H1 (cell line): ENCODE data around the gene RFPL3.

Experiments
- CBX5 ChIP-seq: fragments of 300-800, 300-1000 bp; sonication (generic); IDR thresholded peaks from 2 replicates; pipeline ENCODE4 v1.7.1; 2016; ENCODE audit warnings: antibody characterized with exemption, low read length, low read depth
- CEBPB ChIP-seq: IDR thresholded peaks from 2 replicates; pipeline ENCODE4 v1.6.1; 2012; ENCODE audit warnings: low read depth, low read length
- EZH2 ChIP-seq: fragments of 200-600 bp; sonication (generic); IDR thresholded peaks from 2 replicates; pipeline ENCODE4 v1.7.1; 2012; ENCODE audit warnings: low read depth, mild to moderate bottlenecking, moderate library complexity, low read length, inconsistent platforms; ENCODE audit not compliant: severe bottlenecking
- GABPA ChIP-seq: IDR thresholded peaks from 2 replicates; pipeline ENCODE4 v1.6.1; 2011; ENCODE audit warnings: mild to moderate bottlenecking, low read length, moderate library complexity, borderline replicate concordance; ENCODE audit not compliant: insufficient read depth
- POLR2A ChIP-seq, 2 experiments: IDR thresholded peaks; 1 replicate in 1 of 2; 2 replicates in 1 of 2; pipeline ENCODE4 v1.6.1; 2011; ENCODE audit warnings: low read depth in 2 of 2, low read length in 2 of 2, mild to moderate bottlenecking in 2 of 2; ENCODE audit errors: control extremely low read depth in 1 of 2
- POLR2AphosphoS5 ChIP-seq: IDR thresholded peaks from 2 replicates; pipeline ENCODE4 v1.6.1; 2011; ENCODE audit warnings: low read depth, low read length
- TAF1 ChIP-seq: IDR thresholded peaks from 2 replicates; pipeline ENCODE4 v1.6.1; 2011; ENCODE audit warnings: mild to moderate bottlenecking, low read depth, low read length
- TF ChIP-seq, protein P1 (sequence below): IDR thresholded peaks from 2 replicates; pipeline ENCODE4 v1.6.1; 2012; ENCODE audit warnings: low read length, inconsistent platforms
- TF ChIP-seq, protein P2 (sequence below), 3 experiments: IDR thresholded peaks; 1 replicate in 2 of 3; 2 replicates in 1 of 3; pipeline versions ENCODE4 v1.5.1 to v1.6.1; 2011; ENCODE audit warnings: low read length in 3 of 3, mild to moderate bottlenecking in 3 of 3, inconsistent platforms in 2 of 3, low read depth in 1 of 3, moderate library complexity in 1 of 3; ENCODE audit not compliant: insufficient read depth in 1 of 3; ENCODE audit errors: control extremely low read depth in 1 of 3

GRCh38 chr22:32404021-32404420 is 46.4 kb downstream of the RFPL3 start:
- TF ChIP-seq, protein P1, sequence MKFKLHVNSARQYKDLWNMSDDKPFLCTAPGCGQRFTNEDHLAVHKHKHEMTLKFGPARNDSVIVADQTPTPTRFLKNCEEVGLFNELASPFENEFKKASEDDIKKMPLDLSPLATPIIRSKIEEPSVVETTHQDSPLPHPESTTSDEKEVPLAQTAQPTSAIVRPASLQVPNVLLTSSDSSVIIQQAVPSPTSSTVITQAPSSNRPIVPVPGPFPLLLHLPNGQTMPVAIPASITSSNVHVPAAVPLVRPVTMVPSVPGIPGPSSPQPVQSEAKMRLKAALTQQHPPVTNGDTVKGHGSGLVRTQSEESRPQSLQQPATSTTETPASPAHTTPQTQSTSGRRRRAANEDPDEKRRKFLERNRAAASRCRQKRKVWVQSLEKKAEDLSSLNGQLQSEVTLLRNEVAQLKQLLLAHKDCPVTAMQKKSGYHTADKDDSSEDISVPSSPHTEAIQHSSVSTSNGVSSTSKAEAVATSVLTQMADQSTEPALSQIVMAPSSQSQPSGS = no peak
- TF ChIP-seq, protein P2, sequence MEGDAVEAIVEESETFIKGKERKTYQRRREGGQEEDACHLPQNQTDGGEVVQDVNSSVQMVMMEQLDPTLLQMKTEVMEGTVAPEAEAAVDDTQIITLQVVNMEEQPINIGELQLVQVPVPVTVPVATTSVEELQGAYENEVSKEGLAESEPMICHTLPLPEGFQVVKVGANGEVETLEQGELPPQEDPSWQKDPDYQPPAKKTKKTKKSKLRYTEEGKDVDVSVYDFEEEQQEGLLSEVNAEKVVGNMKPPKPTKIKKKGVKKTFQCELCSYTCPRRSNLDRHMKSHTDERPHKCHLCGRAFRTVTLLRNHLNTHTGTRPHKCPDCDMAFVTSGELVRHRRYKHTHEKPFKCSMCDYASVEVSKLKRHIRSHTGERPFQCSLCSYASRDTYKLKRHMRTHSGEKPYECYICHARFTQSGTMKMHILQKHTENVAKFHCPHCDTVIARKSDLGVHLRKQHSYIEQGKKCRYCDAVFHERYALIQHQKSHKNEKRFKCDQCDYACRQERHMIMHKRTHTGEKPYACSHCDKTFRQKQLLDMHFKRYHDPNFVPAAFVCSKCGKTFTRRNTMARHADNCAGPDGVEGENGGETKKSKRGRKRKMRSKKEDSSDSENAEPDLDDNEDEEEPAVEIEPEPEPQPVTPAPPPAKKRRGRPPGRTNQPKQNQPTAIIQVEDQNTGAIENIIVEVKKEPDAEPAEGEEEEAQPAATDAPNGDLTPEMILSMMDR (IDR thresholded peaks at IDR 0.05; ENCODE audit: control extremely low read depth in 1 of 3, insufficient read depth in 1 of 3, low read depth in 1 of 3, low read length in 3 of 3) = no peak
- no peak for TF ChIP-seq EZH2
- no peak for TF ChIP-seq GABPA
- no peak for TF ChIP-seq POLR2A (IDR thresholded peaks at IDR 0.05; ENCODE audit: control extremely low read depth in 1 of 2, low read depth in 2 of 2, low read length in 2 of 2)
- TF ChIP-seq CBX5 = no peak
- TF ChIP-seq CEBPB = no peak
- TF ChIP-seq TAF1 = no peak
- no peak for TF ChIP-seq POLR2AphosphoS5
